Fibroblast of skin of scalp (primary cell): Measurements from ENCODE around the gene ZCCHC24.

ENCODE experiments used
- DNase-seq: peaks from one replicate; pipeline ENCODE4 v3.0.0-alpha.2; 2013

Gene ZCCHC24

GRCh38 chr10:79472449-79472848, 27.0 kb upstream of the ZCCHC24 start:
- no peak for DNase-seq

DNA sequence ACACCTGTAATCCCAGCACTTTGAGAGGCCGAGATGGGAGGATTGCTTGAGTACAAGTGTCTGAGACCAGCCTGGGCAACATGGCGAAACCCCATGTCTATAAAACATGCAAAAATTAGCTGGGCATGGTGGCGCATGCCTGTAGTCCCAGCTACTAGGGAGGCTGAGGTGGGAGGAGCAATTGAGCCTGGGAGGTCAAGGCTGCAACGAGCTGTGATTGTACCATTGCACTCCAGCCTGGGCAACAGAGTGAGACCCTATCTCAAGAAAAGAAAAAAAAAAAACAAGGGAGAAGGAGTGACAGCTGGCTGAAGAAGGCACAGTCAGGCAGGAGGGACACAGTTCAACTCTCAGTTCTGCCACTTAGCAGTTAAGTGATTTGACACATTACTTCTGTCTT, 26.4 kb upstream of the ZCCHC24 start:
- DNase-seq = no peak

DNA sequence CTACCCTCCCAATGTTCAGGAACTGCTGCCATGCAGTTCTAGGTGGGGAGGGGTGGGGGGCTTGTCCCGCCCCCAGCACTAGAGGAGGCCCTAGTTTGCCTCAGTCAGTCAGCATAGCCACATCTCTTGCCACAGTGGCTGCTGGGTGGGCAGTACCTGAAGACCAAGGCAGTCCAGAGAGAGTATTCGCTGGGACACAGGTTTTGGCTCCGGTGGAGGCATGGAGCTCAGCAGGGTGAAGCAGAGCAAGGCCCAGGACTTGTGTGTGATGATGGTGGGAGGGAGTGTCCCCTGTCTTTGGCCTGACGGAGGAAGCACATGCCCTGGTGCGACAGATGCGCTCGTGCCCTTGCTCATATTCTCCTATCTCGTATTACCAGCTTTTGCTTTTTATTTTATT, 24.7 kb upstream of the ZCCHC24 start:
- DNase-seq = no peak

DNA sequence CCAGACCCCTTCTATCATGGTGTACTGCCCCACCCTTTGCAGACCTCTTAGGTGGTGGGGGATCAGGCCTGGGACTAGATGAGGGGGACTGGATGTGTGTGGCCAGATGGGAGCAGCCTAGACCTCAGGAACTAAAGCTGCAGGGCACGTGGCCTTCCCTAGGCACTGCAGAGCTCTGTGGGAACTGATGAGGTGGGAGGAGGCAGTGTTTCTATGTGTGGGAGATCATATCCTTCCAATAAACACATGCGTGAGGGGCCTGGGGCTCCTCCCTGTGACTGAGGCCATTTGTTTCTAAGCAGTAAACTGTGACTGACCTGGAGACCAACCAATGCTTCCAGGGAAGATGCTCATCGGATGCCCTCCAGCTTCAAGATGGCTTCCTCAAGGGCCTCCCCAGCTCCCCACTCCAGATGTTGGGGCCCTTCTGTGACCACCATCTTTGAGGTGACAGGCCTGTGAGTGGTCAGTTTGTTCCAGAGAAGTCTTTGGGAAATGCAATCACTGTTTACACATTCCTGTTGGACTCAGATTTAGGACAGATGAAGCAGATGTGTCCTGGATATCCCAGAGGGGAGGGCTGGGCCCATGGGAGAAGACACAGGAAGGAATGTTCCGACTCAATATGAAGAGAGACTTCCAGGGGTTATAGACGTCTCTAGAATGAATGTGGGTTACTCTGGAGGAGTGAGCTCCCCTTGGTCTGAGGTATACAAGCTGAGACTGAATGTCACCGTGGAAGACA, 23.6 kb upstream of the ZCCHC24 start:
- no peak for DNase-seq

DNA sequence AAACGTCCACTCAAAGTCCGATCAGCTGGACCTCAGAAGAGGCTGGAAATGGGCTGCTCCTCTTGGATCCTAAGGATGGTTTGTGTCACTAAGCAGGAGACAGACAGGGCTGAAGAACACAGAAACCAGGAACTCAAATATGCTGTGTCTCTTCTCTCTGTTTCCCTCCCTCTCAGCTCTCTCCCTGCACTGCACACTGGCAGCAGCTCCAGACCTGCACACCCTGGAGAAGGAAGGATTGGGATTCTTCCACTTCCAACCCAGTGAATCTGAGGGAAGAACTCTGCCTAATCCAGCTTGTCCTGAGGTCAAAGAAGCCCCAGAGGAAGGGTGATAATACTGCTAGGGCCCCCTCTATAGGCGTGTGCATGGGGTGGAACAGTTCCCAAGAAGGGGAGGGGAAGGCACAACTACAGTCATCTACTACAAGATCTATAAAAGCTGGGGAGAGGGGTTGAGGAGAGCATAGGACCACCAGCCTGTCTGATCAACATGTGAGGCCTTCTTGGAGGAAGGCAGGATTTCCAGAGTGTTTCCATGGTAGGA, 22.7 kb upstream of the ZCCHC24 start:
- DNase-seq = no peak

GRCh38 chr10:79465341-79465740, 19.9 kb upstream of the ZCCHC24 start:
- DNase-seq = no peak

GRCh38 chr10:79463578-79464496, 18.4 kb upstream of the ZCCHC24 start:
- DNase-seq = no peak

- DNase-seq = no peak
Measured at GRCh38 chr10:79460687-79461086, 15.3 kb upstream of the ZCCHC24 start.

GRCh38 chr10:79459243-79459642, 13.8 kb upstream of the ZCCHC24 start:
- DNase-seq = no peak

GRCh38 chr10:79458483-79458882, 13.1 kb upstream of the ZCCHC24 start:
- DNase-seq = no peak

DNA sequence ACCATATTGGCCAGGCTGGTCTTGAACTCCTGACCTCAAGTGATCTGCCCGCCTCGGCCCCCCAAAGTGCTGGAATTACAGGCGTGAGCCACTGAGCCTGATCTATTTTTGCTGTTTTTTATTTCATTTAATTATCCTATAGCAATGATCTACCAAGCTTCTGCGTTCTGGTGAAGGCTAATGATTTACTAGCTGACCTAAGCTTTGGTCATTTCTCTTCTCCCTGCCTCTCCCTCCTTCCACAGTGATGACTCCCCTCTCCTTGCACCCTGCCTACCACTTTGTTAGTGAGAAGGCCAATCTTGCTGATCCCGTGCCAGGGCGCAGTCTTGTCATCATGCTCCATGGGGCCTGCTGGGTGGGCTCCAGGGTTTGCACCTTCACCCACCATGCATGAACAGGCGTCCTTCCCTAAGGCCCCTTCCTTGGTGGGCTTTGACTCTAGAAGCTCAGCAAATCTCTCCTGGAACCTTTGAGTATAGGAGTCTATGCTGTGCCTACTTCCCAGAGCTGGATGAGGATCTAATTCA, 11.9 kb upstream of the ZCCHC24 start:
- DNase-seq = no peak

DNA sequence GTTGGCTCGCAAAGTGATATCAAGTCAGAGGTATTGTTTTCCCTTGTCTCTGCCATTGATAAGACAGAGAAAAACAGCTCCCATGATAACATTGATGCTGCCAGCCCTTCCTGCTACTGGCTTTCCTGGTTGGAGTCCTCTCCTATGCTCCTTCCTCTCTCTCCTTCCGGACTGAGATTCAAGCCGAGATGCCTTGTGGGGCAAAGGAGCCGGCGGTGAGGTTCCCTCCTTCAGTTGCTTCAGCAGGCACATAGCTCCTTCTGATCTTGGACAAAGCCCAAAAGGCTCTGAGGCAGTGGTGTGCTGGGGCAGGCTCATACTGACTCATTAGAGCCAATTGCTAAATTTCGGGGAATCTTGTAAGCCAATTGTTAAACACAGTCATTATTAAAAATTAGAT, 8.8 kb upstream of the ZCCHC24 start:
- DNase-seq = peak; percentile 70

GRCh38 chr10:79453392-79453791, 8.0 kb upstream of the ZCCHC24 start:
- DNase-seq = no peak

DNA sequence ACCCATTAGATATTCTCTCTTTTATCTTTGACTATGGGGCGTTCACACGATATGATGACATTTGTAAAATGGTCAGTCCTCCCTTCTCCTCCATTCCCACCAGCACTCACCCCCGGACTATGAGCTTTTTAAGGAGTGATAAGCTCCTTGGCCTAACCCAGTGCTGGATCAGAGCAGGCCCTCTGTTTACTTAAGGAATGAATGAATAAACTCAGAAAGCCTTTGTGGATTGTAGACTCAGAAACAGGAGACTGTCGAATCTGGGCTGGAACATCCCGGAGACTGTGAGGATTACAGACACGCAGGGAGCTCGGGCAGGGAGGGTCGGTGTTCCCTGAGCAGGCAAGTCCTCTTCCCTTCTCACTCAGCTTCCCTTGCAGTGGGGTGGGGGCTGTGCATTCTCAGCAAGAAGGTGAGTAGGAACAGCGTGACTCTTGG, 6.8 kb upstream of the ZCCHC24 start:
- DNase-seq = no peak

GRCh38 chr10:79451046-79451699, 5.7 kb upstream of the ZCCHC24 start:
- DNase-seq = no peak

- no peak for DNase-seq
Measured at GRCh38 chr10:79449181-79450146, 4.0 kb upstream of the ZCCHC24 start.

DNA sequence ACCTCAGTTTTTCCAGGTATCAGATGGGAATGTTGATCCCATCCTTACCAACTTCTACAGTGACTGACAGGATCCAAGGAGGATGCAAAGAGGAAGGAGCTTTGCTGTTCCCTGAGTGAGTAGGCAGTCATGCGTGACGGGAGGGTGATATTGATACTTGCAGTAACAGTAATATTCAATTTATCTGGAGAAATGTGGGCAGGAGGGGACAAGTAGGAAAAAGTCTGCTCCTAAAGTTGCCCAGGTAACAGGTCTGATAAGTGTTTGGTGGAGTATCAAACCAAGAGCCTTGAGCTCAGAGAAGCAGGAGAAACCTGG, 3.3 kb upstream of the ZCCHC24 start:
- DNase-seq = no peak

GRCh38 chr10:79447911-79448731, 2.7 kb upstream of the ZCCHC24 start:
- DNase-seq = no peak

GRCh38 chr10:79447249-79447648, 1.8 kb upstream of the ZCCHC24 start:
- DNase-seq = peak; percentile 46

DNA sequence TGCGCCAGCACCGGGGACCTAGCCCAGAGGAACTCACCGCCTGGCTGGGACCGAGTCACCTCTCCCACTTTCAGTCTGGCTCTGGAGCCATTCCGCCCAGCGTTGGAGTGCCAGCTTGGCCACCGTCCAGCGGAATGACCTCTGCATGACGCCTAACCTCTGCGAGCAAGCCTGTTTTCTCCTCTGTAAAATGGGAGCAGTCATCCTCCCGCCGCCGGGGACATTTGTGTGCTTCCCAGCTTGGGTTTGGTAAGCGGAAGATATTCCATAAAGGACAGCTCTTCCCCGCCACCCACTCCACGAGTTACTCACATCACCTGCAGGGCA, 1.3 kb upstream of the ZCCHC24 start:
- no peak for DNase-seq
